ENCODE results near the gene KRT76.

GRCh38 chr12:52776913-52777395 lies at the start of gene KRT76:
- TF ChIP-seq, protein P1, sequence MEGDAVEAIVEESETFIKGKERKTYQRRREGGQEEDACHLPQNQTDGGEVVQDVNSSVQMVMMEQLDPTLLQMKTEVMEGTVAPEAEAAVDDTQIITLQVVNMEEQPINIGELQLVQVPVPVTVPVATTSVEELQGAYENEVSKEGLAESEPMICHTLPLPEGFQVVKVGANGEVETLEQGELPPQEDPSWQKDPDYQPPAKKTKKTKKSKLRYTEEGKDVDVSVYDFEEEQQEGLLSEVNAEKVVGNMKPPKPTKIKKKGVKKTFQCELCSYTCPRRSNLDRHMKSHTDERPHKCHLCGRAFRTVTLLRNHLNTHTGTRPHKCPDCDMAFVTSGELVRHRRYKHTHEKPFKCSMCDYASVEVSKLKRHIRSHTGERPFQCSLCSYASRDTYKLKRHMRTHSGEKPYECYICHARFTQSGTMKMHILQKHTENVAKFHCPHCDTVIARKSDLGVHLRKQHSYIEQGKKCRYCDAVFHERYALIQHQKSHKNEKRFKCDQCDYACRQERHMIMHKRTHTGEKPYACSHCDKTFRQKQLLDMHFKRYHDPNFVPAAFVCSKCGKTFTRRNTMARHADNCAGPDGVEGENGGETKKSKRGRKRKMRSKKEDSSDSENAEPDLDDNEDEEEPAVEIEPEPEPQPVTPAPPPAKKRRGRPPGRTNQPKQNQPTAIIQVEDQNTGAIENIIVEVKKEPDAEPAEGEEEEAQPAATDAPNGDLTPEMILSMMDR (IDR thresholded peaks at IDR 0.05 in 2 of 3, conservative IDR thresholded peaks at IDR 0.05 in 1 of 3; ENCODE audit: borderline replicate concordance in 1 of 3, insufficient read depth in 1 of 3, low read depth in 2 of 3, low read length in 2 of 3) = no peak
- TF ChIP-seq EZH2phosphoT487 (IDR thresholded peaks at IDR 0.05; ENCODE audit: borderline replicate concordance) (no peak), POLR2A (IDR thresholded peaks at IDR 0.05; ENCODE audit: borderline replicate concordance, extremely low read depth, insufficient read depth, insufficient read length) (no peak), SP1 (IDR thresholded peaks at IDR 0.05; ENCODE audit: low read depth) (no peak), SRF (IDR thresholded peaks at IDR 0.05; ENCODE audit: low read depth) (no peak), POLR2AphosphoS5 (IDR thresholded peaks at IDR 0.05; ENCODE audit: low read depth, low read length) (no peak), MAX (IDR thresholded peaks at IDR 0.05) (no peak), ZBTB33 (IDR thresholded peaks at IDR 0.05; ENCODE audit: extremely low read depth, insufficient replicate concordance, low read length) (no peak), EZH2 (IDR thresholded peaks at IDR 0.05) (no peak), CBX3 (IDR thresholded peaks at IDR 0.05; ENCODE audit: low read depth) (no peak), ELF1 (IDR thresholded peaks at IDR 0.05; ENCODE audit: borderline replicate concordance, low read depth) (no peak), ZFX (IDR thresholded peaks at IDR 0.05) (no peak)
- TF ChIP-seq, protein P2, sequence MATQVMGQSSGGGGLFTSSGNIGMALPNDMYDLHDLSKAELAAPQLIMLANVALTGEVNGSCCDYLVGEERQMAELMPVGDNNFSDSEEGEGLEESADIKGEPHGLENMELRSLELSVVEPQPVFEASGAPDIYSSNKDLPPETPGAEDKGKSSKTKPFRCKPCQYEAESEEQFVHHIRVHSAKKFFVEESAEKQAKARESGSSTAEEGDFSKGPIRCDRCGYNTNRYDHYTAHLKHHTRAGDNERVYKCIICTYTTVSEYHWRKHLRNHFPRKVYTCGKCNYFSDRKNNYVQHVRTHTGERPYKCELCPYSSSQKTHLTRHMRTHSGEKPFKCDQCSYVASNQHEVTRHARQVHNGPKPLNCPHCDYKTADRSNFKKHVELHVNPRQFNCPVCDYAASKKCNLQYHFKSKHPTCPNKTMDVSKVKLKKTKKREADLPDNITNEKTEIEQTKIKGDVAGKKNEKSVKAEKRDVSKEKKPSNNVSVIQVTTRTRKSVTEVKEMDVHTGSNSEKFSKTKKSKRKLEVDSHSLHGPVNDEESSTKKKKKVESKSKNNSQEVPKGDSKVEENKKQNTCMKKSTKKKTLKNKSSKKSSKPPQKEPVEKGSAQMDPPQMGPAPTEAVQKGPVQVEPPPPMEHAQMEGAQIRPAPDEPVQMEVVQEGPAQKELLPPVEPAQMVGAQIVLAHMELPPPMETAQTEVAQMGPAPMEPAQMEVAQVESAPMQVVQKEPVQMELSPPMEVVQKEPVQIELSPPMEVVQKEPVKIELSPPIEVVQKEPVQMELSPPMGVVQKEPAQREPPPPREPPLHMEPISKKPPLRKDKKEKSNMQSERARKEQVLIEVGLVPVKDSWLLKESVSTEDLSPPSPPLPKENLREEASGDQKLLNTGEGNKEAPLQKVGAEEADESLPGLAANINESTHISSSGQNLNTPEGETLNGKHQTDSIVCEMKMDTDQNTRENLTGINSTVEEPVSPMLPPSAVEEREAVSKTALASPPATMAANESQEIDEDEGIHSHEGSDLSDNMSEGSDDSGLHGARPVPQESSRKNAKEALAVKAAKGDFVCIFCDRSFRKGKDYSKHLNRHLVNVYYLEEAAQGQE (IDR thresholded peaks at IDR 0.05; ENCODE audit: low read depth) = no peak
